Stimulated activated naive CD8-positive, alpha-beta T cell treated with anti-CD3 and anti-CD28 coated beads, Interleukin-15, Interleukin-2, amounts not matched to agents 100 ng/mL and 50 ng/mL, for 24 hours (primary cell): Measurements from ENCODE around the gene CACNG4.

Experiments
- H3K27ac Mint-ChIP-seq: one replicate; pipeline ENCODE4 v1.8.0; 2021; ENCODE audit warnings: mild to moderate bottlenecking, mixed read lengths
- H3K27me3 Mint-ChIP-seq: one replicate; pipeline ENCODE4 v1.8.0; 2021; ENCODE audit warnings: mixed read lengths
- H3K36me3 Mint-ChIP-seq: one replicate; pipeline ENCODE4 v1.8.0; 2021; ENCODE audit warnings: low read depth, mixed read lengths
- H3K4me1 Mint-ChIP-seq: one replicate; pipeline ENCODE4 v1.8.0; 2021; ENCODE audit warnings: low read depth, mixed read lengths
- H3K4me3 Mint-ChIP-seq: one replicate; pipeline ENCODE4 v1.8.0; 2021; ENCODE audit warnings: mild to moderate bottlenecking, mixed read lengths
- H3K9me3 Mint-ChIP-seq: one replicate; pipeline ENCODE4 v1.8.0; 2021; ENCODE audit warnings: mixed read lengths

The CACNG4 gene

GRCh38 chr17:67053438-67054000 lies 89.0 kb downstream of the CACNG4 start:
- no peak overlapping the region for H3K4me3 Mint-ChIP-seq
- no peaks in the 10 kb centered on the region for H3K4me1 Mint-ChIP-seq
- H3K27ac Mint-ChIP-seq: no peak overlapping the region
- no peaks in the 10 kb centered on the region for H3K27me3 Mint-ChIP-seq
- H3K36me3 Mint-ChIP-seq: peaks cover 3% of the 10 kb centered on the region
- H3K9me3 Mint-ChIP-seq: peaks cover 11% of the 10 kb centered on the region

- H3K9me3 Mint-ChIP-seq: peaks cover 5% of the 10 kb centered on the region
- no peaks in the 10 kb centered on the region for H3K27me3 Mint-ChIP-seq
- H3K4me3 Mint-ChIP-seq: no peak overlapping the region
- H3K27ac Mint-ChIP-seq: no peak overlapping the region
- no peaks in the 10 kb centered on the region for H3K4me1 Mint-ChIP-seq
- H3K36me3 Mint-ChIP-seq: no peaks in the 10 kb centered on the region
Observed at GRCh38 chr17:67054011-67054591, 89.6 kb downstream of the CACNG4 start.

- no peak overlapping the region for H3K4me3 Mint-ChIP-seq
- H3K27me3 Mint-ChIP-seq: no peaks in the 10 kb centered on the region
- no peaks in the 10 kb centered on the region for H3K9me3 Mint-ChIP-seq
- no peaks in the 10 kb centered on the region for H3K4me1 Mint-ChIP-seq
- H3K36me3 Mint-ChIP-seq: no peaks in the 10 kb centered on the region
- no peak overlapping the region for H3K27ac Mint-ChIP-seq
Observed at GRCh38 chr17:67054608-67055007, 90.1 kb downstream of the CACNG4 start.

GRCh38 chr17:67055041-67055443 lies 90.5 kb downstream of the CACNG4 start:
- no peaks in the 10 kb centered on the region for H3K27me3 Mint-ChIP-seq
- H3K9me3 Mint-ChIP-seq: no peaks in the 10 kb centered on the region
- H3K4me1 Mint-ChIP-seq: no peaks in the 10 kb centered on the region
- no peak overlapping the region for H3K27ac Mint-ChIP-seq
- H3K4me3 Mint-ChIP-seq: no peak overlapping the region
- no peaks in the 10 kb centered on the region for H3K36me3 Mint-ChIP-seq

GRCh38 chr17:67055811-67056745 lies 91.6 kb downstream of the CACNG4 start:
- no peak overlapping the region for H3K27ac Mint-ChIP-seq
- H3K27me3 Mint-ChIP-seq: no peaks in the 10 kb centered on the region
- H3K4me3 Mint-ChIP-seq: no peak overlapping the region
- H3K36me3 Mint-ChIP-seq: no peaks in the 10 kb centered on the region
- H3K9me3 Mint-ChIP-seq: no peaks in the 10 kb centered on the region
- no peaks in the 10 kb centered on the region for H3K4me1 Mint-ChIP-seq

GRCh38 chr17:67056746-67057490 lies 92.4 kb downstream of the CACNG4 start:
- Mint-ChIP-seq H3K4me3 (no peak overlapping the region), H3K27ac (no peak overlapping the region), H3K36me3 (no peaks in the 10 kb centered on the region), H3K9me3 (no peaks in the 10 kb centered on the region), H3K4me1 (no peaks in the 10 kb centered on the region), H3K27me3 (no peaks in the 10 kb centered on the region)

GRCh38 chr17:67058036-67058435 lies 93.5 kb downstream of the CACNG4 start:
- Mint-ChIP-seq H3K9me3 (no peaks in the 10 kb centered on the region), H3K27me3 (no peaks in the 10 kb centered on the region), H3K4me3 (no peak overlapping the region), H3K27ac (no peak overlapping the region), H3K4me1 (no peaks in the 10 kb centered on the region), H3K36me3 (no peaks in the 10 kb centered on the region)

GRCh38 chr17:67059372-67059771 lies 94.9 kb downstream of the CACNG4 start:
- no peaks in the 10 kb centered on the region for H3K9me3 Mint-ChIP-seq
- H3K4me3 Mint-ChIP-seq: no peak overlapping the region
- H3K4me1 Mint-ChIP-seq: no peaks in the 10 kb centered on the region
- no peaks in the 10 kb centered on the region for H3K27me3 Mint-ChIP-seq
- H3K36me3 Mint-ChIP-seq: no peaks in the 10 kb centered on the region
- no peak overlapping the region for H3K27ac Mint-ChIP-seq

GRCh38 chr17:67063141-67063540 lies 98.6 kb downstream of the CACNG4 start:
- Mint-ChIP-seq H3K4me1 (no peaks in the 10 kb centered on the region), H3K27me3 (no peaks in the 10 kb centered on the region), H3K36me3 (no peaks in the 10 kb centered on the region), H3K4me3 (no peak overlapping the region), H3K9me3 (no peaks in the 10 kb centered on the region), H3K27ac (no peak overlapping the region)

GRCh38 chr17:67066717-67067116 lies 102.2 kb downstream of the CACNG4 start:
- no peak overlapping the region for H3K4me3 Mint-ChIP-seq
- H3K4me1 Mint-ChIP-seq: no peaks in the 10 kb centered on the region
- H3K27me3 Mint-ChIP-seq: no peaks in the 10 kb centered on the region
- H3K9me3 Mint-ChIP-seq: no peaks in the 10 kb centered on the region
- H3K36me3 Mint-ChIP-seq: peaks cover 4% of the 10 kb centered on the region
- H3K27ac Mint-ChIP-seq: no peak overlapping the region

- Mint-ChIP-seq H3K36me3 (peaks cover 9% of the 10 kb centered on the region), H3K9me3 (no peaks in the 10 kb centered on the region), H3K27me3 (no peaks in the 10 kb centered on the region), H3K27ac (no peak overlapping the region), H3K4me3 (no peak overlapping the region), H3K4me1 (no peaks in the 10 kb centered on the region)
Observed at GRCh38 chr17:67067571-67068482, 103.3 kb downstream of the CACNG4 start.

GRCh38 chr17:67068999-67069398 lies 104.5 kb downstream of the CACNG4 start:
- Mint-ChIP-seq H3K4me3 (no peak overlapping the region), H3K36me3 (peaks cover 19% of the 10 kb centered on the region), H3K4me1 (no peaks in the 10 kb centered on the region), H3K9me3 (no peaks in the 10 kb centered on the region), H3K27ac (no peak overlapping the region), H3K27me3 (no peaks in the 10 kb centered on the region)

GRCh38 chr17:67069603-67070136 lies 105.2 kb downstream of the CACNG4 start:
- Mint-ChIP-seq H3K27me3 (no peaks in the 10 kb centered on the region), H3K9me3 (no peaks in the 10 kb centered on the region), H3K4me1 (no peaks in the 10 kb centered on the region), H3K27ac (no peak overlapping the region), H3K4me3 (no peak overlapping the region), H3K36me3 (peaks cover 19% of the 10 kb centered on the region)

- no peaks in the 10 kb centered on the region for H3K9me3 Mint-ChIP-seq
- no peak overlapping the region for H3K27ac Mint-ChIP-seq
- peaks cover 25% of the 10 kb centered on the region for H3K36me3 Mint-ChIP-seq
- no peaks in the 10 kb centered on the region for H3K27me3 Mint-ChIP-seq
- H3K4me1 Mint-ChIP-seq: no peaks in the 10 kb centered on the region
- no peak overlapping the region for H3K4me3 Mint-ChIP-seq
Observed at GRCh38 chr17:67071595-67071994, 107.1 kb downstream of the CACNG4 start.
